ENCODE measurements around the gene THBD.

Gene THBD

DNA sequence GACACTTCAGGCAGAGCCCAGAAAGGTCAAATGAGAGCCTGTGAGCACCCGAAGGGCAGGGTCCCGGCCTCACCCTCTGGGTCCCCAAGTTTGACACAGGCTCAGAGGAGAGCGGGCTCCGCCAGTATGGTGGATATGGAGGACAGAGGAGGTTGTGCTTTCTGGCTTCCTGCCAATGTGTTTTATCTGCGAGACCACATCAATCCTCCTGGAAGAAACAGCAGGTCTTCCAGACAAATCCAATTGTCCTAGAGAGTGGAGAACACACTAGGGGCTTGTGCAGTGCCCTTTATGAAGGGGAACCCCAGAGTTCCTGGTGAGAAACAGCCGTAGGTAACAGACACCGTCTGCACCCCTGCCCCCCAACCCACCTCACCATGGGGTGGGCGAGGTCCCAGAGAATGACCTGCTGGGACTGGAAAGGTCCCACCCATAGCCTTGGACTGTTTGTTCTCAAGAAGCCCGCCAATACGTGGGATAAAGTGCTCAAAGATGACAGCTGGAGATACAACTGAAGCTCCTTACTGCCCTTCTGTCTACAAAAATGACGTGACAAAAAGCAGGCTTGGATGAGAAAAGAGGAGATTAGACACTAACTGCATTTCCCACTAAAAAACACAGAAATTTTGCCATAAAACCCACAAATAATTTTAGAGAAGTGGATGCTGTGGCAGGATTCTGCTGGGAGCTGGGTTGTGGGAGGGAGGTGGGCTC lies 38.3 kb downstream of the THBD start:
- DNase-seq (ENCODE audit: low read depth in 2 of 2) = no peak

DNA sequence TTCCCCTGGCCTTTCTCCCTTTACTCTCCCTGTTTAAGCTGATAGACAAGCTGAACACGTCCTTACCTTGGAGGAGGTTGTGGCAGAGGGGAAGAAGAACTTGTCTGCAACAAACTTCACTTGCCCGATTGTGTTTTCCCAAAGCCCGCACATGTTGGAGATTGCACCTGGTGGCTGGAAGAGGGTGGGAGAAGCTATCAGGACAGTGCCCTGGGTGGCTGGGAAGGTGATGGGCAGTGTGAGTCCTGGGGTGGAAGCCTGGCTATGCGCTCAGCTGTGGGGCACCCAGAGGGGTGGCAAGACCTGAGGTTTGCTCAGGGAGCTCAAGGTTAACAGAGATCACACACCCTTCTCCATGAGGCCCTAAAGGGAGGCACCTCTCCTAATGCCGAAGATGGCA lies 39.4 kb downstream of the THBD start:
- no peak for DNase-seq (ENCODE audit: low read depth in 2 of 2)

DNA sequence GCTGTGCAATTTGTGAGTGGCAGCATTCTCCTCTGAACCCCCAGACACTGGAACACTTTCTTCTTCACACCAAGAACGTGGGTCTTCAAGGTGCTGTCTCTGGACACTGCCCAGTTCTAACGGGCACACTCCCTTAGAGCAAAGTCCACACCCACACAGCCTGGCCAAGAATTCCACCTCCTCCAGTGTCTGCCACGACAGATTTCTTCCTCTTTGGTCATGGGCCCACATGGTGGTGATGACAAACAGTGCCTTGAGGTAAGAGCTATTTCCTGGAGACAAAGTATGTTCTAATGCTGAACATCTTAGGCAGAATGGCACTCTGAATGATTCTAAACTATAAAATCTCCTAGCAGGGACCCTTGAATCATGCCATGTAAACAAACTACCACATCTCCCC lies 39.8 kb downstream of the THBD start:
- no peak for DNase-seq (ENCODE audit: low read depth in 2 of 2)

DNA sequence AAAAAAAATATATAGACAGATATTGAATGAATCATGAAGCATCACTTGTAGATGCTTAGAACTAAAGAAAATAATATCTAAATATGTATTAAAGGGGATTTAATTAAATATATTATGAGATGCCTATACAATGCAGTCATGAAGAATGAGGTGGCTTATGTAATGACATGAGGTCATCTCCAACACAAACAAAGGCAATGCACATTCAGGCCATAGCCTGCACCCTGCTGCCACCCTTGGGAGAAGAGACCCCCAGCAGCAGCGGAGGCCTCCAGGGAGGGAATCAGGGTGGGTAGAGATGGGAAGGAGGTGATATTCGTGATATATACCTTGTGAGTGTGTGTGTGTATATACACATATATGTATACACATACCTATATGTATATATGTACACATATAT lies 40.8 kb downstream of the THBD start:
- DNase-seq (ENCODE audit: low read depth in 2 of 2) = no peak

DNA sequence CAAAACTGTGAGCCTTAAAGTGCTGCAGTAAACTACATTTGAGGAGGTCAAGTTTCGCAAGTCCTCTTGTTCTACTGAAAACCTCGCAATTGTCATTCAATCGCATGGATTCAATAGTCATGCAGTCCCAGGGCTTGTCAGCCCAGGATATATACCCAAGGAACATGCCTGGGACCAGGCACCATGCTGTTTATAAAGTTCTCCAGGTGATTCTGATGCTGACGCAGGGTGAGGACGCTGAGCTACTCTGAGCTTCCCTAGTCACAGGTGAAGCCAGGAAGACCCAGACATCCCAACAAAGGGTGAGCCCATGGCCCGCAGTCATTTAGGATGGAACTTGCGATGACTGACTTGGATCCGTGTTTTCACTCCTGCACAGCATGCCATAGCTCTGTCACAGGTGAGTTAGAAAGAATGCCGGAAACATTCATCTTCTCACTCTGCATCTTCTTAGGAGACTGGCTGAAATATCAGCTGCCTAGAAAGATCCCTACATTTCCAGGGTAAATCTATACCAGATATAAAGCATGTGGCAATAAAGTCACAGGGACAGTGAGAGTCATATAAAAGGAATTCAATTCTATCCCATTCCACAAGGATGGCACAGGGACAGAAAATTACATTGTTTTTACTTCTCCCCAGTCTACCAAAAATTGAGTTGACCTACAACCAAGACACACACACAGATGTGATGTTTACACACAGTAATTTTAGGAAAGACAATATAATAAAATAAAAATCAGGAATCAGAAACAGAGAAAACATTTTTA lies 41.4 kb downstream of the THBD start:
- DNase-seq (ENCODE audit: low read depth in 2 of 2) = no peak

DNA sequence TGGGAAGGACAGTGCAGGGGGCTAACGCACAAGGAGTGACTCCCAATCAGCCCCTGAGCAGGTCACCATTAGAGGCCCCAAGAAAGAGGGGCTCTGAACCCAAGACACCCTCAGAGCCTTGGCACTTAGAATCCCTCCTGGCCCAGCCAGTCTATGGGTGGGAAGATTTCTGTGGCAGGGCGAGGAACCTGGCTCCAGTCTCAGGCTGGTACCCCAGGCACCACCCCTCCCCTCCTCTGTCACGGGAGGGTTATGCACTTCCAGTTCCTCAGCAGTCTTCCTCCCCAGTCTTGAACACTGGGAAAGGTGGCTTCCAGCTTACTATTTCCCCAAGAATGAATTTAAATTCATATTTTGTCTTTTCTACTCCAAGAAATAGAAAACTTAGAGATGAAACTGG lies 42.0 kb downstream of the THBD start:
- no peak for DNase-seq (ENCODE audit: low read depth in 2 of 2)

DNA sequence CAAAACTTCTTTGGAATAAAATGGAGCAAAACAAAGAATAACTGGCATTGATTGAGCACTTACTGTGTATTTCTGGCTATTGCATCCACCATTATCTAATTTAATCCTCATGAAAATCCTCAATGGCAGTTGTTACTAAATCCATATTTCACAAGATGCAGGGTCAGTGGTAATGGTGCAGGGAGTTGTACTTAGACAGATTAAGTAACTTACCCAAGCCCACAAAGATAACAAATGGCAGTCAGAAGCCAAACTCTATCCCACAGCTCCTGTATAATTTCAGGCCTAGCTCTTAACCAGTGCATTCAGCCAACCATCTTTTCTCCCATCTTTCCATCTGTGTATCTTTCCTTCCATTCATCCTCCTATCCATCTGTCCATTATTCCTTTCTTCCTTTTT lies 43.7 kb downstream of the THBD start:
- no peak for DNase-seq (ENCODE audit: low read depth in 2 of 2)

DNA sequence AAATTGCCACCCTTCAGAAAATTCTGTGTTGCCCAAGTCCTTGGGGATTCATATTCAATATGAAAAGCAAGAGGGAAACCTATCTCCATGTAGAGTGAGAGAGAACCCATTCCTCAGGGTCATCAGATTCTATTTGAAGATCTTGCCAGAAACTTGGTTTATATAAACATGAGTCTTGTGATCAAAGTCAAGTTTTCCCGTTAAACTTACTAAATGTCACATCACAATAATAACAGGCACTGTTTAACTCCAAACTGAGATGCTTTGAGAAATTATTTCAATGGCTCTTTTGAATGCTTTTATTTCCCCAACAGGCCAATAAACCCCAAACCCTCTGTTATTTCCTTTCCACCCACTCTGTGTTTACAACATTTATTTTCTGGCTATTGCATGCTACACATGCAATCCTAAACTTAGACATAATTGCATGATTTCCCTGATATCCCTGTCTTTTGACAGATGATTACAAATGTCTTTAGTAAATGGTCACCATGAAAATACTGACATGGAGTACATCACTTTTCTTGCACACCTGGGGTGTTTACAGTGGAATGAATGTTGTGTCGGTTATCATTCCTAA lies 45.5 kb downstream of the THBD start:
- no peak for DNase-seq (ENCODE audit: low read depth in 2 of 2)

DNA sequence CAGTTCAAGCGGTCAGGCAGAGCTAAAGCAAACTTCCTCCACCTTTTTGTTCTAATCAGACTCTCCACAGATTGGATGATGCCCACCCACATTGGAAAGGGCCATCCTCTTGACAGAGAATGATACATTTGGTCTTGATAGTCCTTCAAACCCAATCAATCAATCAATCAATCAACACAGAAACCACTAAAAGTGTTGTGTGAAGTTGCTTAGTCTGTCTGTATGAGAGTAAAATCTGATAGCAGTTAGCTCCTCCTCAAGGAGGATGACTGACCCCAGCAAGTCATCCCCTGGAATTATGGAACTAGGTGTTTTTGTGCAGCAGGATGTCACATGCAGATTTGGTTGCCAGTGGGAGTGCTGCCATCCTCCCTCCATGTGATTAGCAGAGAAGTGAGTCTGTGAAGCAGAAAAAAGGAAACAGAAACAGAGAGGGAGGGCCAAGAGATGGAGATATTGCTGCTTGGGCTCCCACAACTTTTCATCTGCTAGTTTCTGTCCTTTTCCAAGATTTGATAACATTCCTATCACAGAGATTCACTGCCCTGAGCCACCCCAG lies 46.3 kb downstream of the THBD start:
- DNase-seq (ENCODE audit: low read depth in 2 of 2) = no peak

DNA sequence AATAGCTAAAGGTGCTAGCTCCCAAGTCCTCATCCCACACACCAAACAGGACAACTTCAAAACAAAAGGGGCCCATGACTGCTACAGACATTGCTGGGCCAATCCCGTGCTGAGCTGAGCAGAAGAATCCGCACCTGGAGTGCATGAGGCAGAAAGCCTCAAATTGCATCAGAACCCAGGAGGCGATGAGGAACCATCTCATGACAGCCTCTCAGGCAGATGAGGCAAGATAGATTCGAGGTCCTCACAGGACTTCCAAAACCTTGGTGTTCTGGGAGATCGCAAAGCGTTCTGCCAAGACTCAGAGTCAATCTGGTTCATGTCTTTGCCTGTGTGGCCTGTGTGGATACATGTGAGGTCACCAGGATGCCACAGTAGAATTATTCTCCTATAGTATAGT lies 47.2 kb downstream of the THBD start:
- no peak for DNase-seq (ENCODE audit: low read depth in 2 of 2)

DNA sequence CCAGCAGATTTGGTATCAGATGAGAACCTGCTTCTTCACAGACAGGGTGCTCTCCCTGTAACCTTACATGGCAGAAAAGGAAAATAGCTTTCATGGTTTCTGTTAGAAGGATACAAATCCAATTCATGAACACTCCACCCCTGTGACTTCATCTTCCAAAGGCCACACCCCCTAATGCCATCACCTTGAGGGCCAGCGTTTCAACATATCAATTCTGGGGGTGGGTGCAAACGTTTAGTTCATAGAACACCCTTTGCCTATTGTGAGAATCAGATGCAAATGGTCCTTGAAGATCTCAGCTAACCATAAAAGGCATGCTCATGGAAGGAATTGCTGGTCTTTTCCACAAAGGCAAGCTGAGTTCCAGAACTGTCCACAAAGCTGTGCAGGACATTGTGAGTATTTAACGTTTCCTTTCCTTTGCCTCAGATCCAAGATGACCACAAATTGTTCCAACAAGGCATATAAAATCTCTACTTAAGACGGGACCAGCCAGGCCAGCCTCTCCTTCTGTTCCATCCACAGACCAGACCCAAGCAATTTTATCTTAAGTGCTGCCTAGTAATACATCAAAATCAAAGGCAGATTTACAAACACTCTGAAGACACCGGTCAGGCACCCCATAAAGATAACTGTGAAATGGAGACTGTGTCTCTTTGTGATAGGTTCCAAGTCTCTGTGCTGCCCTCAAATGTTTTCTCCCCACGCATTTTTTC lies 49.1 kb downstream of the THBD start:
- no peak for DNase-seq (ENCODE audit: low read depth in 2 of 2)

DNA sequence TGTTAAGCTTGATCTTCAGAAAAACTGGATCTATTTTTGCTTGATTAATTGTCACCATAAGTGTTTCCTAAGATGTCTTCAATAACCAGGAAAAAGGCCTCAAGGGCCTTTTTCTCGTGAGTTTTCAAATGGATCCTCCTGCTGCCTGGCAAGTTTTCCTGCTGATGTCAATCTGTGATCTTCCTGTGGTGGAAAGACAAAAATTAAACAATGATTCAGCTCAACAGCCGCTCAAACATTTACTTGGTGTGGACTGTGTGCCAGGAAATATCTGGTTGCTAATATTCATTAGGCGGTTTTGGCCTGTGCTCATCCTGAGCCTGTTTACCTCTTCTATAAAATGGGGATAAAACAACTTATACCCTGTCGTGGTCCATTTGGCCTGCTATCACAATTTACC lies 49.7 kb downstream of the THBD start:
- DNase-seq (ENCODE audit: low read depth in 2 of 2) = no peak

DNA sequence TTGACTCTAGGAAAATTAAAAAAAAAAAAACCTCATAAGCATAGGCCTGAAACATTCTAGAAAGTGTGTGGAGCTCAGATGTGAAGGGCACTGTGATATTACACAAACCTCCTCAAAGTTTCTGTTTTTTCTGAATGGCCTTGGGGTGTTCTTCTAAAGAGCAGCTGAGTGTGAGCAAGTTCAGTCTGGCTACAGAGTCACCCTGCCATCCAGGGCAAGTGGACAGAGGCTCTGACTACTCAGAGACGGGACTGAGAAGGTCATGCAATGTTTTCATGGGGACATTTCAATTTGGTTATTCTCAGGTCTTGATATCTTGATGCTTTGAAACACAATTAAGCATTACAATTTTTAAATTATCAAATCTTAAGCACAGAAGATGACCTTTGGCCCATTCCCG lies 51.0 kb downstream of the THBD start:
- DNase-seq (ENCODE audit: low read depth in 2 of 2) = no peak

DNA sequence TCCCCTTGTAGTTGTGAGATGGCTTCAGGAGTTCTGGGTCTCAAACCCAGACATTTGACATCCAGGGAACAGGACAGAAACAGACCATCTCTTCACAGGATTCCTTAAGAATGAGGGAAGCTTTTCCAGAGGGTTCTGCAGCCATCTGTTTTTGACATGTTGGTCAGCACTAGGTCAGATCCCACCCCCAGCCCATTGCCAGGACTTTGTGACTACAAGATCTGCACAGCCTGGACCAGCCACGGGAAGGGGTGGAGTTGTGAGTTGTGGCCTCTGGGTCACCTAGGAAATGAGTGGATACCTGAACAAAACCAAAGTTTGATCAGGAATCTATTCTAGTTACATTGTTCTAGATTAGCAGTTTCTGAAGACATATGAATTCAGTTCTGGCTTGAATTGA lies 53.5 kb downstream of the THBD start:
- no peak for DNase-seq (ENCODE audit: low read depth in 2 of 2)

Data from stimulated activated CD4-positive, alpha-beta T cell treated with anti-CD3 and anti-CD28 coated beads, Interleukin-15, amount 100 ng/mL, for 48 hours (primary cell).